ENCODE measurements around the gene TRIM47.
A peak's percentile ranks its signal among the peaks of the same experiment; 100 is the strongest.

Gene TRIM47

GRCh38 chr17:75878174-75878998 is at the start of gene TRIM47:
TRIM47 (minus strand) TSS chr17:75878581; CDS start chr17:75878548, 33 bp downstream.
- peak; percentile 75 for DNase-seq (ENCODE audit: low spot score)

GRCh38 chr17:75927286-75927922 is 49.0 kb upstream of the TRIM47 start:
- DNase-seq (ENCODE audit: low spot score) = no peak

- DNase-seq (ENCODE audit: low spot score) = no peak
Measured at GRCh38 chr17:75926456-75926855, 48.1 kb upstream of the TRIM47 start.

- DNase-seq (ENCODE audit: low spot score) = no peak
Measured at GRCh38 chr17:75925912-75926311, 47.5 kb upstream of the TRIM47 start.

GRCh38 chr17:75925103-75925502 is 46.7 kb upstream of the TRIM47 start:
- DNase-seq (ENCODE audit: low spot score) = no peak

GRCh38 chr17:75922963-75923874 is 44.8 kb upstream of the TRIM47 start:
- DNase-seq (ENCODE audit: low spot score) = no peak

GRCh38 chr17:75922173-75922961 is 44.0 kb upstream of the TRIM47 start:
- no peak for DNase-seq (ENCODE audit: low spot score)

GRCh38 chr17:75921596-75921995 is 43.2 kb upstream of the TRIM47 start:
- DNase-seq (ENCODE audit: low spot score) = no peak

- DNase-seq (ENCODE audit: low spot score) = no peak
Measured at GRCh38 chr17:75920045-75920560, 41.7 kb upstream of the TRIM47 start.

GRCh38 chr17:75919611-75920010 is 41.2 kb upstream of the TRIM47 start:
- no peak for DNase-seq (ENCODE audit: low spot score)

- no peak for DNase-seq (ENCODE audit: low spot score)
Measured at GRCh38 chr17:75917917-75918445, 39.6 kb upstream of the TRIM47 start.

- DNase-seq (ENCODE audit: low spot score) = no peak
Measured at GRCh38 chr17:75917141-75917916, 38.9 kb upstream of the TRIM47 start.

- DNase-seq (ENCODE audit: low spot score) = no peak
Measured at GRCh38 chr17:75915268-75915667, 36.9 kb upstream of the TRIM47 start.

- no peak for DNase-seq (ENCODE audit: low spot score)
Measured at GRCh38 chr17:75914643-75915267, 36.4 kb upstream of the TRIM47 start.

GRCh38 chr17:75913537-75914210 is 35.3 kb upstream of the TRIM47 start:
- DNase-seq (ENCODE audit: low spot score) = no peak

- no peak for DNase-seq (ENCODE audit: low spot score)
Measured at GRCh38 chr17:75910699-75911098, 32.3 kb upstream of the TRIM47 start.

- DNase-seq (ENCODE audit: low spot score) = no peak
Measured at GRCh38 chr17:75909812-75910274, 31.5 kb upstream of the TRIM47 start.

GRCh38 chr17:75909051-75909811 is 30.9 kb upstream of the TRIM47 start:
- DNase-seq (ENCODE audit: low spot score) = no peak
